ENCODE data around the gene DENND1B.

Gene DENND1B

GRCh38 chr1:197677313-197677712 is 98.0 kb downstream of the DENND1B start:
- TF ChIP-seq, protein P1, sequence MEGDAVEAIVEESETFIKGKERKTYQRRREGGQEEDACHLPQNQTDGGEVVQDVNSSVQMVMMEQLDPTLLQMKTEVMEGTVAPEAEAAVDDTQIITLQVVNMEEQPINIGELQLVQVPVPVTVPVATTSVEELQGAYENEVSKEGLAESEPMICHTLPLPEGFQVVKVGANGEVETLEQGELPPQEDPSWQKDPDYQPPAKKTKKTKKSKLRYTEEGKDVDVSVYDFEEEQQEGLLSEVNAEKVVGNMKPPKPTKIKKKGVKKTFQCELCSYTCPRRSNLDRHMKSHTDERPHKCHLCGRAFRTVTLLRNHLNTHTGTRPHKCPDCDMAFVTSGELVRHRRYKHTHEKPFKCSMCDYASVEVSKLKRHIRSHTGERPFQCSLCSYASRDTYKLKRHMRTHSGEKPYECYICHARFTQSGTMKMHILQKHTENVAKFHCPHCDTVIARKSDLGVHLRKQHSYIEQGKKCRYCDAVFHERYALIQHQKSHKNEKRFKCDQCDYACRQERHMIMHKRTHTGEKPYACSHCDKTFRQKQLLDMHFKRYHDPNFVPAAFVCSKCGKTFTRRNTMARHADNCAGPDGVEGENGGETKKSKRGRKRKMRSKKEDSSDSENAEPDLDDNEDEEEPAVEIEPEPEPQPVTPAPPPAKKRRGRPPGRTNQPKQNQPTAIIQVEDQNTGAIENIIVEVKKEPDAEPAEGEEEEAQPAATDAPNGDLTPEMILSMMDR (IDR thresholded peaks at IDR 0.05; ENCODE audit: insufficient read depth, missing control alignments), result no peak
- DNase-seq (ENCODE audit: insufficient read length, low spot score) (no peak), FAIRE-seq (no peak)

- FAIRE-seq, result peak; percentile 97
- DNase-seq (ENCODE audit: insufficient read length, low spot score), result no peak
- TF ChIP-seq, protein P1 (IDR thresholded peaks at IDR 0.05; ENCODE audit: insufficient read depth, missing control alignments), result no peak
These were observed 99.6 kb downstream of the DENND1B start for GRCh38 chr1:197675583-197676208.

- DNase-seq (ENCODE audit: insufficient read length, low spot score) (no peak), FAIRE-seq (peak; percentile 99)
These were observed 101.0 kb downstream of the DENND1B start for GRCh38 chr1:197674286-197674685.

DNA sequence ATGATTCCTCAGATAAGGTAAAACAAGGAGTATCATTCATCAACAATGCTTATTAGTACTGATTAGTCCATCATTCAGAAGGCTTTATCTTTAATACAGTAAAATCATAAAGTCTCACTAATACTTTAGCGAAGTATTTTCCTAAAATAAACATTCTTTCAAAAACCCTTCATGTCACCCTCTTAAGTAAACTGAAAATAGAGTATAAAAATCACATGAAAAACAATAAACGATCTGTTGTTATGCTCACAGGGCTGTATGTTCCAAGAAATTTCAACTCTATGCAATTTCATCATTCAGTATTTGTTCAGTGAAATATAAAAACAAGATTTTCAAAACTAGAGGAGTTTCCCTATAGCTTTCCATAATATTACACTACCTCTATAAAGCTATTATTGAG is 102.0 kb downstream of the DENND1B start:
- FAIRE-seq, result no peak

More at GRCh38 chr1:197674286-197674685, 101.0 kb downstream of the DENND1B start:
- TF ChIP-seq, protein P1 (IDR thresholded peaks at IDR 0.05; ENCODE audit: insufficient read depth, missing control alignments), result no peak

DNA sequence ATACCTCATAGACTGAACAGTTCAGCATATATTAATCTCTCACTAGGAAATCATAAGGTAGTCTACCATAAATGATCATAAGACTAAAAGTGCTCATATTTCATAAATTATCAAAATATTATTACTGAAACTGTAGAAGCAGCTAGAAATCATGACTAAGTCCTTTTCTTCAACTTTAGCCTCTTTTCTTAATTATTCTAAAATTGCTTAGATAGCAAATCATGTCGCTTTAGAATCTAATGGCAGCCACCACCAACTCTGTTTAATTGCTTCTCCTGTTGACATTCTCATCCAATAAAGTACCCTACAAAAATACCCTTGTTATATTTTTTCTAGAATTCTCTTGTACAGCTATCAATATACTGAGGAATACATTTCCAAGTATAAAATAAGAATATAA is 102.9 kb downstream of the DENND1B start:
- peak; percentile 94 for FAIRE-seq
- TF ChIP-seq, protein P1 (IDR thresholded peaks at IDR 0.05; ENCODE audit: insufficient read depth, missing control alignments), result no peak
- no peak for DNase-seq (ENCODE audit: insufficient read length, low spot score)

More for the DNA sequence above, 102.0 kb downstream of the DENND1B start:
- DNase-seq (ENCODE audit: insufficient read length, low spot score), result no peak
- TF ChIP-seq, protein P1 (IDR thresholded peaks at IDR 0.05; ENCODE audit: insufficient read depth, missing control alignments), result no peak

GRCh38 chr1:197671920-197672319 is 103.4 kb downstream of the DENND1B start:
- TF ChIP-seq, protein P1 (IDR thresholded peaks at IDR 0.05; ENCODE audit: insufficient read depth, missing control alignments), result no peak
- DNase-seq (ENCODE audit: insufficient read length, low spot score), result no peak
- peak; percentile 46 for FAIRE-seq

DNA sequence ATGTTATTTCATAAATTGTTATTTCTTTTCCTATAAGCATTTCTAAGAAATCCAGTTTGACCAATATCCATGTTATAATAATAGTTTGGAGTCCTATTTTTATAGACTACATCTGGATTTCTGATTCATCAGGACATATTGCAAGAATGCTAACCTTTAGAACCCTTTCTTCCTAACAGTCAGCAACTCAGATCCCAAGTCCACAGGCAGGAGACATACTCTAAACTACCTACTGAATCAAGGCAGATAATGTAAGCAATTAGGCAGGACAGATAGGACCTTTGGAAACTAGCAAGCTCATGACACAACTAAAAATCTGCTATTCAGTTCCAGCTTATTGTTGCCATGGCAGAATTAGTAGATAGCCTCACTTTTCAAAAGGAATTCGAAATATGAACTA is 104.1 kb downstream of the DENND1B start:
- FAIRE-seq, result peak; percentile 88
- TF ChIP-seq, protein P1 (IDR thresholded peaks at IDR 0.05; ENCODE audit: insufficient read depth, missing control alignments), result no peak

More for the DNA sequence above, 104.1 kb downstream of the DENND1B start:
- no peak for DNase-seq (ENCODE audit: insufficient read length, low spot score)
